Peyer's patch (tissue), 4 donors: ENCODE data around the gene KYNU. TPM values are rescaled to one million over a fixed set of nuclear protein-coding genes. Genes with fewer than 3 reads are reported as not detected.
"Not testable (repeated sequence)": the region's sequence is repeated elsewhere in the genome, so short reads cannot be mapped to it uniquely, and the experiment has no call there.

ENCODE experiments used
- DNase-seq, 3 donors: peaks; one replicate each; pipeline ENCODE4 v3.0.0-alpha.2; 2017 to 2019
- H3K27ac ChIP-seq, 4 donors: fragments of 200-600 bp; sonication (generic); one replicate each; pipeline ENCODE4 v1.5.1; 2016 to 2019
- H3K27me3 ChIP-seq, 2 donors: fragments of 200-600 bp; sonication (generic); one replicate each; pipeline ENCODE4 v1.5.1; 2019
- H3K36me3 ChIP-seq, 3 donors: fragments of 200-600 bp; sonication (generic); one replicate each; pipeline ENCODE4 v1.5.1; 2016 to 2019
- H3K4me1 ChIP-seq, 4 donors: fragments of 200-600 bp; sonication (generic); one replicate each; pipeline ENCODE4 v1.5.1; 2016 to 2019
- H3K4me3 ChIP-seq, 4 donors: fragments of 200-600 bp; sonication (generic); 1 replicate in 3 of 4; 2 replicates in 1 of 4; pipeline ENCODE4 v1.5.1; 2016 to 2019; ENCODE audit warnings: mild to moderate bottlenecking in 1 of 4
- H3K9me3 ChIP-seq, 4 donors: fragments of 200-600 bp; sonication (generic); one replicate each; pipeline ENCODE4 v1.5.1; 2016 to 2019; ENCODE audit warnings: mild to moderate bottlenecking in 1 of 4
- CTCF ChIP-seq, 6 experiments: fragments of 450-650 bp in 4 of 6; fragments of 200-600 bp in 2 of 6; sonication (generic) in 1 of 6; IDR thresholded peaks; one replicate each; pipeline ENCODE4 v1.5.1; 2017 to 2019; ENCODE audit warnings: antibody characterized with exemption in 6 of 6, mild to moderate bottlenecking in 3 of 6, moderate library complexity in 1 of 6
- POLR2A ChIP-seq, 2 donors: fragments of 450-650 bp; IDR thresholded peaks; one replicate each; pipeline ENCODE4 v1.5.1; 2017; ENCODE audit warnings: antibody characterized with exemption in 2 of 2, mild to moderate bottlenecking in 2 of 2, moderate library complexity in 2 of 2
- total RNA-seq, 4 donors: library from RNA; depleted of rRNA; stranded (reverse); fragments of >200 nt; gene quantifications; one replicate each; pipeline ENCODE4 v1.1.0, GENCODE V29; 2016

KYNU gene
- total RNA-seq, 4 donors from 2014 or later: 0.53 to 25.6 (median 2.5) TPM

DNA sequence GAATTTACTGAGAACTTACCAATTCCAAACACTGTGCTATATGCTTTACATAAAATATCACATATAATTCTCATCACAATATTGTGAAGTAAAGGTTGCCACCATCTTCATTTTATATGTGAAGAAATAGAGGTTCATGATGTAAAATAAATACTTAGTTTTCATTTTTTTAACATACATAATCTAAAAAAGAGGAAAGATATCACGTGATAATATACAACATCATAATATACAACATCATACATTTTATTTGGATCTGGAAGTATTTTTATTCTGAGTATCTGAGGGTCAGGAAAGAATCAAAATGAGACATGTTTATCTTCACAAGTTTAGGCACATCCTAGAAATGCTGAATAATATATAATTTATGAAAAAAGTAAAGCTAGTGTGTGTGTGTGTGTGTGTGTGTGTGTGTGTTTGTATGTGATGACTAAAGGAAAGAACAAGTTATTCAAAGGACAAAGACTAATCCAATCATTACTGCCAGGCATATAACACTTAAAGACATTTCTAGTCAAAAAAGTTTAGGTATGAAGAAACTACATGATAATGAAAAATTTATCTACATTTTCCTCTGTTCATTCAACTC is 186.2 kb downstream of the KYNU start:
- H3K27ac ChIP-seq: no peak overlapping the region
- H3K27me3 ChIP-seq: no peaks in the 10 kb centered on the region
- DNase-seq: no peak
- H3K9me3 ChIP-seq: no peaks in the 10 kb centered on the region
- no peaks in the 10 kb centered on the region for H3K4me1 ChIP-seq
- no peak for TF ChIP-seq POLR2A (IDR thresholded peaks at IDR 0.05)
- TF ChIP-seq CTCF (IDR thresholded peaks at IDR 0.05): no peak
- H3K4me3 ChIP-seq: no peak overlapping the region
- no peaks in the 10 kb centered on the region for H3K36me3 ChIP-seq

DNA sequence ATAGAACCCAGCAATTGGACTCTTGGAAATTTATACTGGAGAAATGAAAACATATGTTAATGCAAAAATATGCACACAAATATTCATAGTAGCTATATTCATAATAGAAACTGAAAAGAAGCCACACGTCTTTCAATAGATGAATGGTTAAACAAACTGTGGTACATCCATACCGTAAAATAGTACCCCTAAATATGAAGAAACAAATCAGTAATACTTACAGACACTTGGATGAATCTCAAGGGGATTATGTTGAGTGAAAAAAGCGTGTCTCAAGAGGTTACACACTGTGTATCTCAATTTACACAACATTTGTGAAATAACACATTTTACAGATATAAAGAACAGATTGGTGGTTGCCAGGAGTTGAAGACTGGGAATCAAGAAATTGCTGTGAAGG is 190.6 kb downstream of the KYNU start:
- Histone ChIP-seq H3K27ac (no peak overlapping the region), H3K4me1 (no peaks in the 10 kb centered on the region), H3K9me3 (no peaks in the 10 kb centered on the region), H3K36me3 (no peaks in the 10 kb centered on the region), H3K4me3 (no peak overlapping the region), H3K27me3 (no peaks in the 10 kb centered on the region)
- TF ChIP-seq CTCF (IDR thresholded peaks at IDR 0.05): no peak
- no peak for TF ChIP-seq POLR2A (IDR thresholded peaks at IDR 0.05)
- DNase-seq: no peak

DNA sequence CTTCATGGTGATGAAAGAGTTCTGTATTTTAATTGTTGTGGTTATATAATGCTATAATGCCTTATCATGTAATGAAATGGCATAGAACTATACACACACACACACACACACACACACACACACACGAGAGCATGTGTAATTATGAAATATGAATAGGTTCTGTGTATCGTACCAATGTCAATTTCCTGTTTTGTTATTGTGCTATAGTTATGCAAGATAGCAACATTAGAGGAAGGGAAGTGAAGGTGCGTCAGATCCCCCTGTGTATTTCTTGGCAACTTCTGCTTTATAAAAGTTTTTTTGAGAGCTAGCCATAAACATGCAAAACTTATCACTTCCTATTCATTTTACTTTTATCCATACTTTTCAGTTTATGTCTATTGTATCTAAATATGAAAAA is 191.0 kb downstream of the KYNU start:
- H3K4me3 ChIP-seq: no peak overlapping the region
- H3K36me3 ChIP-seq: no peaks in the 10 kb centered on the region
- no peaks in the 10 kb centered on the region for H3K9me3 ChIP-seq
- no peak for TF ChIP-seq POLR2A (IDR thresholded peaks at IDR 0.05)
- TF ChIP-seq CTCF (IDR thresholded peaks at IDR 0.05): no peak
- no peaks in the 10 kb centered on the region for H3K27me3 ChIP-seq
- no peaks in the 10 kb centered on the region for H3K4me1 ChIP-seq
- H3K27ac ChIP-seq: no peak overlapping the region
- DNase-seq: peak in 1 of 3 donors; percentile 15

GRCh38 chr2:143070704-143071103 is 193.2 kb downstream of the KYNU start:
- Histone ChIP-seq H3K36me3 (no peaks in the 10 kb centered on the region), H3K4me1 (no peaks in the 10 kb centered on the region), H3K27me3 (no peaks in the 10 kb centered on the region), H3K4me3 (no peak overlapping the region), H3K9me3 (no peaks in the 10 kb centered on the region), H3K27ac (no peak overlapping the region)
- DNase-seq: no peak
- TF ChIP-seq CTCF (IDR thresholded peaks at IDR 0.05): no peak
- TF ChIP-seq POLR2A (IDR thresholded peaks at IDR 0.05): no peak

GRCh38 chr2:143071185-143071876 is 193.9 kb downstream of the KYNU start:
- no peaks in the 10 kb centered on the region for H3K4me1 ChIP-seq
- H3K4me3 ChIP-seq: no peak overlapping the region
- H3K9me3 ChIP-seq: no peaks in the 10 kb centered on the region
- DNase-seq: no peak
- TF ChIP-seq POLR2A (IDR thresholded peaks at IDR 0.05) (no peak), CTCF (IDR thresholded peaks at IDR 0.05) (no peak)
- H3K36me3 ChIP-seq: no peaks in the 10 kb centered on the region
- no peaks in the 10 kb centered on the region for H3K27me3 ChIP-seq
- H3K27ac ChIP-seq: no peak overlapping the region

GRCh38 chr2:143074913-143075312 is 197.4 kb downstream of the KYNU start:
- H3K27me3 ChIP-seq, H3K27ac ChIP-seq, DNase-seq, H3K9me3 ChIP-seq, H3K4me3 ChIP-seq, H3K36me3 ChIP-seq, H3K4me1 ChIP-seq: not testable (repeated sequence)
